Activated CD4-positive, alpha-beta T cell treated with anti-CD3 and anti-CD28 coated beads for 36 hours (primary cell): ENCODE results near the gene GRK6. TPM values are rescaled to one million over a fixed set of nuclear protein-coding genes. Genes with fewer than 3 reads are reported as not detected.
A peak's percentile ranks its signal among the peaks of the same experiment; 100 is the strongest.

Experiments used
- ATAC-seq: fragments of 200-7000 bp; cut with Tn5 transposase; one replicate; pipeline ENCODE4 v1.10.0; 2021; ENCODE audit warnings: mild to moderate bottlenecking, moderate library complexity
- CTCF ChIA-PET: fragments of 350-600 bp; sonication (Branson Sonifier 250); formaldehyde crosslinking; loops from one replicate; lab custom pipeline; 2021; ENCODE audit warnings: antibody characterized with exemption; lab: Charles Lee
- POLR2A ChIA-PET: fragments of 350-600 bp; sonication (Branson Sonifier 250); formaldehyde crosslinking; loops from one replicate; lab custom pipeline; 2021; ENCODE audit warnings: antibody characterized with exemption, inconsistent platforms; lab: Charles Lee
- DNase-seq: peaks from one replicate; pipeline ENCODE4 v3.0.0-alpha.2; 2020
- H3K27ac Mint-ChIP-seq: one replicate; pipeline ENCODE4 v1.8.0; 2021; ENCODE audit warnings: mixed read lengths
- H3K27me3 Mint-ChIP-seq: one replicate; pipeline ENCODE4 v1.8.0; 2021; ENCODE audit warnings: mixed read lengths
- H3K36me3 Mint-ChIP-seq: one replicate; pipeline ENCODE4 v1.8.0; 2021; ENCODE audit warnings: low read depth, mixed read lengths
- H3K4me1 Mint-ChIP-seq: one replicate; pipeline ENCODE4 v1.8.0; 2021; ENCODE audit warnings: mixed read lengths
- H3K4me3 Mint-ChIP-seq: one replicate; pipeline ENCODE4 v1.8.0; 2021; ENCODE audit warnings: mild to moderate bottlenecking, moderate library complexity, mixed read lengths
- H3K9me3 Mint-ChIP-seq: one replicate; pipeline ENCODE4 v1.8.0; 2021; ENCODE audit warnings: low read depth, mixed read lengths
- intact Hi-C, 2 experiments: fragments of 100-400 bp; cut with DNase I in 1 of 2; cut with micrococcal nuclease in 1 of 2; formaldehyde crosslinking; loops; one replicate each; pipeline versions ENCODE4 v1.14.2 to v1.15.1; 2022 to 2024; cut with DNase I, micrococcal nuclease
- total RNA-seq, 2 experiments: library from RNA; stranded (reverse); gene quantifications; one replicate each; pipeline ENCODE4 v1.2.3, GENCODE V29; 2021

Gene GRK6
- total RNA-seq, 2 experiments from 2014 or later: 110 to 141 TPM

DNA sequence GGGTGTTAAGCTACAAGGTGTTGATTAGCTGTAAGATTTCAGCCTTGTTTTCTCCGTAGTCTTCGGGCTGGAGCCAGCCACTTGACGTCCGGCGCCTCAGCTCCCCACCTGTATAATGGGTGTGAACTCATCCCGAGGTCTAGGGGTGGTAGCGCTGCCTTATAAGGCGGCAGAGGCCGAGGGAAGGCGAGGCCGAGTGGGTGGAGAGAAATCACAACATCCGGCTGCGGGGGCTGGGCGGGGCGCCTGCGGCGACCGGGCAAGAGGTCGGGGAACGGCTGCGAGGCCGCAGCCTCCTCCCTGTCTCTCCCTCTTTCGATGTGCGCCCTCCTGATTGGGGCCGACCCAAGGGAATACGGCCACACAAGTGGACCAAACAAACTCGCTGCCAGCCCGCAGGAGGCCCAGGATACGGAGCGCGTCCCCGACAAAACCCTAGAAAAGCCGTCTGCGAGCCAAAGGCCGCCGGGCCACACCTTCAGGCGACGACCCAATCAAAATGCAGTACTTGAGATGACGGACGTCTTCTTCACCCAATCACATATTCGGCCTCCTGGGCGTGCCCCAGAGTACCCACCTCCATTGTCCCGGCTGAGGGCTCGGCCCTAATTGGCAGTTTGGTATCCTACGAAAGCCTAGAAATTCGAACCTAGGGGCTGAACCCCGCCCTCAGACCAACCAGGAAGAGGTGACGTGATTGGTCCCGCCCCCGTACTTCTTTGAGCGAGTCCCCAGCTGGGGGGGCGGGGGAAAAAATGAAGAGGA is 493 bp upstream of the GRK6 start:
- H3K27me3 Mint-ChIP-seq: no peaks in the 10 kb centered on the region
- DNase-seq: peak; percentile 100
- H3K27ac Mint-ChIP-seq: peak overlapping the region; percentile 94
- intact Hi-C loops: loop anchor here (1.0 to 5.0 kb wide), 13 partner anchors 22 to 1037 kb away; partner anchors contain the start of genes DDX41 (in 1 of the 2), HIGD2A (in 1 of the 2), NHP2 (in 1 of the 2) and NOP16 (in 1 of the 2)
- peaks cover 36% of the 10 kb centered on the region for H3K4me1 Mint-ChIP-seq
- H3K36me3 Mint-ChIP-seq: peaks cover 39% of the 10 kb centered on the region
- no peaks in the 10 kb centered on the region for H3K9me3 Mint-ChIP-seq
- ChIA-PET POLR2A (interaction anchor here (0.5 to 2.3 kb wide), 13 partner anchors 9 to 114 kb away, joined by 3 to 17 read pairs (median 6); partner anchors contain the start of genes LMAN2, MXD3 and PRR7), CTCF (interaction anchor here (0.6 to 12.6 kb wide), 13 partner anchors 8 to 121 kb away, joined by 3 to 131 read pairs (median 4); partner anchors contain the start of gene PFN3)
- H3K4me3 Mint-ChIP-seq: peak overlapping the region; percentile 81
- ATAC-seq: peak; percentile 77

DNA sequence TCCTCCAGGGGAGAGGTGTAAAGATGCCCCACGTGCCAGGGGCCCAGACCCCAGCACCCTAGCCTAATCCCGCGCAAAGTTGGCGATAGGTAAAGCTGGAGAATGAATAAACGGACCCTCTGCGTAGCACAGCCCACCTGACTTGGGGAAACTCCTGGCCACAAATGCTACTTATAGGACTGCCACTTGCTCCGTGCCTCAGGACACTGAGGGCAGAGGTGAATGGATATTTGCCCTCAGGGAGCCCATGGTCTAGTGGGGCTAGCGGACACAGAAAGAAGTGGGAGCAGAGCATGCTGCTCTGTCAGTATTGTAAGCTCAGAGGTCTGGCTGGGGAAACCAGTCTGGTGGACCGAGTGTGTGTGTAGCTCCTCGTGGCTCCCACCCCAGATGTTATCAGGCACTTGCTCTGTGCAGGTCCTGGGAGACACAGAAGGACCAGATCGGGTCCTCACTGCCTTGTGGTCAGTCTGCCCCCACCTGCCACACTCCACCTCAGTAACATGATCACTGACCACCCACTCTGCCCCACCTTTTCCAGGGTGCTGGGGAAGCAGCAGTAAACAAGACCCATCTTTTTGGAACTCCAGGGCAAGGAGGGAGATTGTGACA is 841 bp downstream of the GRK6 start:
- Mint-ChIP-seq H3K4me3 (peak overlapping the region; percentile 88), H3K27ac (peak overlapping the region; percentile 94), H3K9me3 (no peaks in the 10 kb centered on the region), H3K36me3 (peaks cover 48% of the 10 kb centered on the region), H3K27me3 (no peaks in the 10 kb centered on the region), H3K4me1 (peaks cover 49% of the 10 kb centered on the region)
- ChIA-PET POLR2A (interaction anchor here (0.9 to 2.3 kb wide), 11 partner anchors 13 to 115 kb away, joined by 3 to 17 read pairs (median 5); partner anchors contain the start of genes MXD3, PDLIM7 and PRR7), CTCF (interaction anchor here (0.6 to 12.6 kb wide), 6 partner anchors 13 to 58 kb away, joined by 3 to 131 read pairs (median 19); no protein-coding TSS in a partner anchor)
- ATAC-seq (no peak), DNase-seq (peak; percentile 46)
- intact Hi-C loops: loop anchor here in 1 of 2 experiments (2.0 to 5.0 kb wide), 6 partner anchors 125 to 1039 kb away; partner anchors contain the start of genes HIGD2A, NHP2, NOP16 and PRELID1

DNA sequence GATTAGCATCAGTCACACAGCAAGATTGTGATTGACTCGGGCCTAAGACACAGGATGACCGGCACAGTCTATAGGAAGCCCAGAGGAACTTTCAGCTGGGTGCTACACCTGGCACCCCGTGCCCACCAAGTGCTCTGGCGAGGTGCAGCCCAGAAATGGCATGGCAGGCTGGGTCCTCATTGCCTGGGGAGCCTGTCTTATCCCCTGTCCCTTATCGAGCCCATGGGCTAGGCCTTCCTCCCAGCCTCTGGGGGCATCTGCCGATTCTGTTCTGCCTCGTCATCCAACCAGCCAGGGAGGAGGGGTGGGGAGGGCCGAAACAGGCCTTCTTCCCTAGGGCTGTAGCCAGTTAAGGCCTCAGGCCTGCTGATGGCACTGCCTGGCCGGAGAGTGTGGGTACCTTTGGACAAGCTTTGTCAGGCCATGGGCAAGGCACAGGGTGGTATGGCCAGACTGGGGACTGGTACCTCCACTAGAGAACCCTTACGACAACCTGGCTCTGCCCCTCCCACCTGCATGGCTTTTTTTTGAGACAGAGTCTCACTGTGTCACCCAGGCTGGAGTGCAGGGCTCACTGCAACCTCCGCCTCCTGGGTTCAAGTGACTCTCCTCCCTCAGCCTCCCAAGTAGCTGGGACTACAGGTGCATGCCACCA is 1.6 kb downstream of the GRK6 start:
- H3K27ac Mint-ChIP-seq: peak overlapping the region; percentile 94
- ATAC-seq (no peak), DNase-seq (peak; percentile 69)
- ChIA-PET CTCF (interaction anchor here (1.0 to 12.6 kb wide), 7 partner anchors 17 to 116 kb away, joined by 3 to 131 read pairs (median 4); partner anchors contain the start of gene MXD3), POLR2A (interaction anchor here (0.5 to 2.3 kb wide), 9 partner anchors 12 to 115 kb away, joined by 3 to 13 read pairs (median 3); partner anchors contain the start of genes PDLIM7 and PRR7)
- peaks cover 54% of the 10 kb centered on the region for H3K4me1 Mint-ChIP-seq
- intact Hi-C loops: loop anchor here (2.0 to 5.0 kb wide), 9 partner anchors 19 to 1039 kb away; partner anchors contain the start of genes HIGD2A (in 1 of the 2), NHP2 (in 1 of the 2), NOP16 (in 1 of the 2) and PRELID1 (in 1 of the 2)
- H3K4me3 Mint-ChIP-seq: peak overlapping the region; percentile 88
- H3K27me3 Mint-ChIP-seq: no peaks in the 10 kb centered on the region
- H3K9me3 Mint-ChIP-seq: no peaks in the 10 kb centered on the region
- peaks cover 52% of the 10 kb centered on the region for H3K36me3 Mint-ChIP-seq

DNA sequence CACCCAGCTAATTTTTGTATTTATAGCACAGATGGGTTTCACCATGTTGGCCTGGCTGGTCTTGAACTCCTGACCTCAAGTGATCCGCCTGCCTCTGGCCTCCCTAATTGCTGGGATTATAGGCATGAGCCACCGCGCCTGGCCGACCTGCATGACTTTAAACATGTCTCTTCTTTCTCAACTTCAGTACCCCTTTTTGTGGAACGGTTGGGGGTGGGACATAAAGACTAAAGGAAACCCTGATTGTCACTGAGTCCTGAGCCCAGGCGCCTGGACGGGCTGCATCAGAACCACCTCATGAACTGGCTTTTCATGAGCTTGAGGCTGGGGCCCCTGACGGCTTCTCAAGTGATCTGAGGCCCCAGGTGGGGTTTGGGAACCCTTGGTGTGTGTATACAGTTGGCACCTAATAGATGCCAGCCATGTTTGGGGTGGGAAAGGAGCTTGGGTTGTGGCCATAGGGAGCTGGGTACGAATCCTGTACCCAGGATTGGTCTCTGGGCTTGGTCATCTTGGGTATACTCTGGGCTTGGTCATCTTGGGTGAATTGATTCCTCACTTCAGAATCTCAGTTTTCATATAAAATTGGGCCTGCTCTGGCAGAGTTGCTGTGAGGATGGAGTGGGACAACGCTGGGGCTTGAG is 2.2 kb downstream of the GRK6 start:
- peak overlapping the region; percentile 88 for H3K4me3 Mint-ChIP-seq
- intact Hi-C loops: loop anchor here (1.0 to 5.0 kb wide), 12 partner anchors 18 to 724 kb away; partner anchors contain the start of genes PRR7 (in 2 of the 2), LMAN2 (in 1 of the 2), NHP2 (in 1 of the 2) and PDLIM7 (in 1 of the 2)
- peak; percentile 46 for DNase-seq
- no peak for ATAC-seq
- H3K9me3 Mint-ChIP-seq: no peaks in the 10 kb centered on the region
- H3K27ac Mint-ChIP-seq: peak overlapping the region; percentile 94
- no peaks in the 10 kb centered on the region for H3K27me3 Mint-ChIP-seq
- H3K4me1 Mint-ChIP-seq: peaks cover 61% of the 10 kb centered on the region
- ChIA-PET CTCF (interaction anchor here (1.0 to 12.6 kb wide), 9 partner anchors 12 to 117 kb away, joined by 3 to 131 read pairs (median 5); partner anchors contain the start of gene MXD3), POLR2A (interaction anchor here (0.6 to 4.8 kb wide), 8 partner anchors 9 to 69 kb away, joined by 3 to 85 read pairs (median 12); partner anchors contain the start of genes PDLIM7 and PRR7)
- H3K36me3 Mint-ChIP-seq: peaks cover 56% of the 10 kb centered on the region

DNA sequence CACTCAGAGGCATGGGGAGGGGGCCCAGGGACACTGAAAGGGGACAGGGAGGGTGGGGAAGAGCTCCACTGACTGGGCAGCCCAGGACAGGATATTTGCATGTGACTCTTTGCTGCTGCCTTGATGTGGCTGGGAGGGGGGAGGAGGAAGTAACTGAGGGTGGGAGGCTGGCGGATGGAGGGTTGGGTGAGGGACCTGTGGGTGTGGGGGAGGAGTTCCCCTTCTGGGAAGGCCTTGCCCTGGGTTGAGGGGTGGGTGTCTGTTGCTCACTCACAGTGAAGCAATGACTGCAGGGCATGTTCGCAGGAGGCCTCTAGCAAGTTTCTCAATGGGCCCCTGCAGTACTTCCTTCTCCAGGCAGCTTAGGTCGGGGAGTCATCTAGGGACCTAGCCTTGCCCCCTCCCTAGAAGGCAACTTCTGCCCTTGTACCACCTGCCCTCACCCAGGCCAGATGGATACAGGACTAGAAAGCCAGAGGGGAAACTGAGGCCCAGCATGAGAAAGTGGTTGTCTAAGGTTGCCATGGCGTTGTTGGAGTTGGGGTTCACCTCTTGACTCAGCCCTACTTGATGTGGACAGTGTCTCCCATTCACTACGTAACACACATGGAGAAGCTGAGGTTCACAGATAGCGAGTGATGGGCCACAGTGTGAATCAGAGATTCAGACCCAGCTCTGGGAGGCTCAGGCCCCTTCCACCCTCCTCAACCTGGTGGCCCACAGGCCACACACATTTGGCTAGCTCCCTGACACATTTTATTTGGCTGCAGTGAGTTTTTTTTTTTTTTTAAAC is 3.0 kb downstream of the GRK6 start:
- ATAC-seq: peak; percentile 45
- peak; percentile 96 for DNase-seq
- peaks cover 68% of the 10 kb centered on the region for H3K4me1 Mint-ChIP-seq
- CTCF ChIA-PET: interaction anchor here (0.7 to 12.6 kb wide), 13 partner anchors 11 to 117 kb away, joined by 3 to 131 read pairs (median 4); partner anchors contain the start of gene MXD3
- peak overlapping the region; percentile 88 for H3K4me3 Mint-ChIP-seq
- peaks cover 64% of the 10 kb centered on the region for H3K36me3 Mint-ChIP-seq
- H3K27me3 Mint-ChIP-seq: no peaks in the 10 kb centered on the region
- intact Hi-C loops: loop anchor here (1.0 to 5.0 kb wide), 13 partner anchors 17 to 778 kb away; partner anchors contain the start of genes PRR7 (in 2 of the 2), LMAN2 (in 1 of the 2), NHP2 (in 1 of the 2) and PDLIM7 (in 1 of the 2)
- no peaks in the 10 kb centered on the region for H3K9me3 Mint-ChIP-seq
- H3K27ac Mint-ChIP-seq: peak overlapping the region; percentile 94
- POLR2A ChIA-PET: interaction anchor here (0.6 to 4.8 kb wide), 8 partner anchors 8 to 316 kb away, joined by 3 to 85 read pairs (median 12); partner anchors contain the start of gene PRR7

DNA sequence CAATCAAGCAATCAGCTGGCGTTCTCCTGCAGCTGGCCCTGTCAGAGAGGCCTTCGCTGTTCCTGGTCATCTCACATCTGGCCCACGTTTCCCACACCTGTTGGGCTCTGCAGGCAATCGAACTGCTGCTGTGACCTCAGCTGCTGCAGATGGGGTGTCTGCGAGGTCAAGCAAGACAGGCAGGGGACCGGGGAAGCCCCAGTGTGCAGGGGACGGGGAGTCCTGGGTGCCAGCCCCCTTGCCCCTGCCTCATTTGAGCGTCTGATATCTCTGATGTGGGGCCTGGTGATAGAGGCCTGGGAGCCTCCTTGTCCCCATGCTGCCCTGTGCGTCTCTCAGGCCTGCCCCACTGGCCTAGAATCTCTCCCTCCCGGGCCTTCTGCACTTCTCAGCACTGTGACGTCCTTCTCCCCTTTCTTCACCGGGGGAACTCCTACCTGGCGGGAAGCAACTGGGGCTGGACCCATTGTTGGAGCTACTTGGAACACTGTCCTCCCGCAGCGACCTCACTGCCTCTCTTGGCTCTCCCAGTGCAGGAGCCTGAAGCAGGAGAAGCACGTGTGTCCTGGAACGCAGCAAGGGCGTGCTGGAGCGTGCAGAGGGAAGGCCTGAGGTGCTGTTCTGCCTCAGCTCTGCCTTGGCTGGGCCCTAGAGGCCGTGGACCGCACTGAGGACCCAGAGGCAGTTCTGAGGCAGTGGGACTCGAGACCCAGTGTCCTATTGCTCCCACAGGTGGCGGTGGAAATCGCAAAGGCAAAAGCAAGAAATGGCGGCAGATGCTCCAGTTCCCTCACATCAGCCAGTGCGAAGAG is 3.9 kb downstream of the GRK6 start:
- ChIA-PET CTCF (interaction anchor here (0.7 to 12.6 kb wide), 11 partner anchors 10 to 111 kb away, joined by 3 to 131 read pairs (median 6); partner anchors contain the start of gene PDLIM7), POLR2A (interaction anchor here (1.9 to 4.8 kb wide), 3 partner anchors 10 to 22 kb away, joined by 4 to 85 read pairs (median 28); partner anchors contain the start of gene PRR7)
- no peaks in the 10 kb centered on the region for H3K27me3 Mint-ChIP-seq
- H3K4me1 Mint-ChIP-seq: peaks cover 70% of the 10 kb centered on the region
- H3K4me3 Mint-ChIP-seq: peak overlapping the region; percentile 88
- ATAC-seq: no peak
- no peaks in the 10 kb centered on the region for H3K9me3 Mint-ChIP-seq
- DNase-seq: peak; percentile 31
- H3K27ac Mint-ChIP-seq: peak overlapping the region; percentile 94
- intact Hi-C loops: loop anchor here in 1 of 2 experiments (5.0 kb wide), 1 partner anchor 777 kb away; no protein-coding TSS in a partner anchor
- peaks cover 69% of the 10 kb centered on the region for H3K36me3 Mint-ChIP-seq

DNA sequence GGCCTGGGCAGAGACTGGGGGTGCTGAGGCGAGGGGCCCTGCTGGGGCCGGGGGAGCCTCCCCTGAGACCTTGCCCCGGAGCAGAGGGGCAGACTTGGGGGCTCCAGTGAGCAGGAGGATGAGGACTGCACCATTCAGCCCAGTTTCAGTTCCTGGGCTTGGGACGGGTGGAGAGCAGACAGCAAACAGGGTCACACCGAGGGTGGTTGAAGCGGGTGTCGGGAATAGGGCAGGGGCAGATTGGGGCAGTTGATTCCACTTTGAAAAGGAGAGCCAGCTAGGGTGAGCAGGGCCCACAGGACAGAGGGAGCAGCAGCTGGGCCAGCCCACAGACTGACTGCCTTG is 4.5 kb downstream of the GRK6 start:
- Mint-ChIP-seq H3K9me3 (no peaks in the 10 kb centered on the region), H3K27me3 (no peaks in the 10 kb centered on the region), H3K27ac (peak overlapping the region; percentile 94), H3K4me1 (peaks cover 72% of the 10 kb centered on the region), H3K4me3 (peak overlapping the region; percentile 88), H3K36me3 (peaks cover 74% of the 10 kb centered on the region)
- CTCF ChIA-PET: interaction anchor here (0.9 to 12.6 kb wide), 11 partner anchors 9 to 316 kb away, joined by 3 to 131 read pairs (median 5); partner anchors contain the start of gene PDLIM7
- peak; percentile 40 for DNase-seq
- intact Hi-C loops: loop anchor here in 1 of 2 experiments (5.0 kb wide), 1 partner anchor 776 kb away; no protein-coding TSS in a partner anchor
- ATAC-seq: no peak
- POLR2A ChIA-PET: interaction anchor here (1.5 to 4.8 kb wide), 5 partner anchors 9 to 25 kb away, joined by 4 to 85 read pairs (median 7); partner anchors contain the start of gene PRR7

DNA sequence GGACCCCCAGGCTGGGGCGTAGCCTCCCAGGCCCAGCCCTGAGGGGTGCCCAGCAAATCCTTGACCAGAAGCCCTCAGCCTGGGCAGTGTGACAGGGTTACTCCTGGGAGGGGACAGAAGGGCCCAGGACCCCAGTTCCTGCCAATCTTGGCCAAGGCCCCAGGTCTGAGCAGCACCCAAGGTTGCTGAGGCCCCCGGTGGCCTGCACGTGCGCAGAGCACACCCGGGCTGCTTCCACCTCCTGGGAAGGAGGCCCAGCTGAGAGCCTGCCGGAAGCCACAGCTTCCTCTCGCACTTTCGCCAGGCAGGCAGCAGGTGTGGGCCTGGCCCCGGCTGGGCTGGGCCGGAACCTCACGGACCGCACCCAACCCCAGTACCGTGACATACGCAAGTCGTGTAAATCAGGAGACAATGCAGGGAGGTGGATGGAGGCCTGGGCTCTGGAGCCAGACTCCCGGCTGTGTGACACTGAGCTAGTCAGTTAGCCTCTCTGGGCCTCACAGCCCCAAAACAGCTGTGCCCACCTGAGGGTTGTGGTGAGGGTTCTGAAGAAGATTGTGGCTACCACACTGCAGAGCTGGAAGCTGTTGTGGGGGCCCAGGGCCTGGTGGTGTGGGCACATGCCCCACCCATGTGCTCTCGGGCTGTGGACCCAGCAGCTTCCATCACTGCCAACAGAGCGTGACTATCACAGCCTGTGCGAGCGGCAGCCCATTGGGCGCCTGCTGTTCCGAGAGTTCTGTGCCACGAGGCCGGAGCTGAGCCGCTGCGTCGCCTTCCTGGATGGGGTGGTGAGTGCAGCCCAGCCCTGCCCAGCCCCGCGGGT is 5.1 kb downstream of the GRK6 start:
- Mint-ChIP-seq H3K27ac (peak overlapping the region; percentile 94), H3K4me3 (peak overlapping the region; percentile 88), H3K4me1 (peaks cover 73% of the 10 kb centered on the region), H3K36me3 (peaks cover 76% of the 10 kb centered on the region), H3K9me3 (no peaks in the 10 kb centered on the region), H3K27me3 (no peaks in the 10 kb centered on the region)
- ATAC-seq (peak; percentile 19), DNase-seq (peak; percentile 81)
- ChIA-PET CTCF (interaction anchor here (0.7 to 12.6 kb wide), 15 partner anchors 8 to 317 kb away, joined by 3 to 131 read pairs (median 3); partner anchors contain the start of gene PDLIM7), POLR2A (interaction anchor here (0.7 to 4.8 kb wide), 9 partner anchors 8 to 29 kb away, joined by 3 to 85 read pairs (median 4); partner anchors contain the start of gene PRR7)
- intact Hi-C loops: loop anchor here in 1 of 2 experiments (5.0 kb wide), 1 partner anchor 776 kb away; no protein-coding TSS in a partner anchor
